OCI-LY7 (cell line): Measurements from ENCODE around the gene MYEOV.

ENCODE experiments used
- CTCF ChIP-seq: fragments of 200-600 bp; sonication (generic); conservative IDR thresholded peaks from 2 replicates; pipeline ENCODE4 v1.5.1; 2014; ENCODE audit warnings: mild to moderate bottlenecking, antibody characterized with exemption, low read length, moderate library complexity, mixed read lengths
- EZH2phosphoT487 ChIP-seq: fragments of 200-600 bp; sonication (generic); IDR thresholded peaks from 2 replicates; pipeline ENCODE4 v1.6.1; 2018; ENCODE audit warnings: low read depth, borderline replicate concordance, mild to moderate bottlenecking, mixed run types, antibody characterized with exemption, low read length, moderate library complexity, mixed read lengths

DNA sequence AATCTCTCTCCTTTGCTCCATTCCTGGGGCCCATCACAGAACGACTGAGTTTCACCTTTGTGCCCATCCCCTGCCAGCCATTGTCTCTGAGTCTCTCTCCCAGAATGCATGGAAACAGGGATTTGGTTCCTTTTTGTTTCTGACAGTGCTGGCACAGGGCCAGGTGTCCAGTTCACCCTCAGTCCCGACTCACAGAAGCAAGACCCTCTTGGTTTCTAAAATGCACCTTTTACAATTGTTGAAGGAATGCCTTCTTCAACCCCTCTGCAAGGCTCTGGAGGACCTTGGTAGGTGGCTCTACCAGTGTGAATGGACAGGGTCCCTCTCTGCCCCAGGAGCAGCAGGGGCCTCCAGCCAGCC is 5.1 kb upstream of the MYEOV start:
- TF ChIP-seq CTCF = no peak
- TF ChIP-seq EZH2phosphoT487 = no peak
